ENCODE measurements around the gene TECPR2. TPM values are rescaled to one million over a fixed set of nuclear protein-coding genes. Genes with fewer than 3 reads are reported as not detected.

TECPR2 gene
- total and polyA plus RNA-seq, 2 experiments from 2014 or later: 9.5 to 20.1 TPM

DNA sequence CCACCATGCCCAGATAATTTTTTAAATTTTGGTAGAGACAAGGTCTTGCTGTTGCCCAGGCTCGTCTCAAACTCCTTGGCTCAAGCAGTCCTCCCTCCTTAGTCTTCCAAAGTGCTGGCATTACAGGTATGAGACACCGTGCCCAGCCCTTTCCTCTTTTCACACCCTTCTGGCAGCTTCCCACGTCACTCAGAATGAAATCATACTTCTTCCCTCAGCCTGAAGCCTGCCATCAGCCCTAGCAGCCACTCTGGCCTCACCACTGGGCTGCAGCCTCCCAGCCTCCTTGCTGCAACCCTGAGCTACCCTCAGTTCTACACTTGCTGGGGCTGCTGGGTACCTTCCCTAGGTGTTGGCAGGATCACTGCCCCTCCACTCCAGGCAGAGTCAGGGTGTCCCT is 128.6 kb downstream of the TECPR2 start:
- no peak overlapping the region for H3K4me3 ChIP-seq
- TF ChIP-seq EZH2 (IDR thresholded peaks at IDR 0.05; ENCODE audit: borderline replicate concordance): no peak
- TF ChIP-seq, protein P1, sequence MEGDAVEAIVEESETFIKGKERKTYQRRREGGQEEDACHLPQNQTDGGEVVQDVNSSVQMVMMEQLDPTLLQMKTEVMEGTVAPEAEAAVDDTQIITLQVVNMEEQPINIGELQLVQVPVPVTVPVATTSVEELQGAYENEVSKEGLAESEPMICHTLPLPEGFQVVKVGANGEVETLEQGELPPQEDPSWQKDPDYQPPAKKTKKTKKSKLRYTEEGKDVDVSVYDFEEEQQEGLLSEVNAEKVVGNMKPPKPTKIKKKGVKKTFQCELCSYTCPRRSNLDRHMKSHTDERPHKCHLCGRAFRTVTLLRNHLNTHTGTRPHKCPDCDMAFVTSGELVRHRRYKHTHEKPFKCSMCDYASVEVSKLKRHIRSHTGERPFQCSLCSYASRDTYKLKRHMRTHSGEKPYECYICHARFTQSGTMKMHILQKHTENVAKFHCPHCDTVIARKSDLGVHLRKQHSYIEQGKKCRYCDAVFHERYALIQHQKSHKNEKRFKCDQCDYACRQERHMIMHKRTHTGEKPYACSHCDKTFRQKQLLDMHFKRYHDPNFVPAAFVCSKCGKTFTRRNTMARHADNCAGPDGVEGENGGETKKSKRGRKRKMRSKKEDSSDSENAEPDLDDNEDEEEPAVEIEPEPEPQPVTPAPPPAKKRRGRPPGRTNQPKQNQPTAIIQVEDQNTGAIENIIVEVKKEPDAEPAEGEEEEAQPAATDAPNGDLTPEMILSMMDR (IDR thresholded peaks at IDR 0.05; ENCODE audit: poor library complexity): no peak
- TF ChIP-seq EZH2phosphoT487 (IDR thresholded peaks at IDR 0.05; ENCODE audit: low read depth, severe bottlenecking, unreplicated experiment): no peak
- no peaks in the 10 kb centered on the region for H3K9me2 ChIP-seq (replicated peaks; ENCODE audit: insufficient read depth)
- 98% methylated on average over 3 of the region's 3 CpGs for WGBS (ENCODE audit: low lambda C conversion rate, missing lambda C conversion rate)
- DNase-seq (ENCODE audit: low spot score): no peak
- H3K4me2 ChIP-seq: no peak overlapping the region
- H3K27me3 ChIP-seq: no peaks in the 10 kb centered on the region
- no peaks in the 10 kb centered on the region for H3K36me3 ChIP-seq (replicated peaks; ENCODE audit: insufficient read depth, low read depth)
- no peak overlapping the region for H3K27ac ChIP-seq
- no peaks in the 10 kb centered on the region for H3K79me2 ChIP-seq
- H3K9me3 ChIP-seq (ENCODE audit: low read depth): no peaks in the 10 kb centered on the region
- peaks cover 7% of the 10 kb centered on the region for H3K4me1 ChIP-seq (ENCODE audit: insufficient read depth)
- no peaks in the 10 kb centered on the region for H4K20me1 ChIP-seq (ENCODE audit: insufficient read depth, poor library complexity, severe bottlenecking)
- no peak overlapping the region for H2AFZ ChIP-seq

DNA sequence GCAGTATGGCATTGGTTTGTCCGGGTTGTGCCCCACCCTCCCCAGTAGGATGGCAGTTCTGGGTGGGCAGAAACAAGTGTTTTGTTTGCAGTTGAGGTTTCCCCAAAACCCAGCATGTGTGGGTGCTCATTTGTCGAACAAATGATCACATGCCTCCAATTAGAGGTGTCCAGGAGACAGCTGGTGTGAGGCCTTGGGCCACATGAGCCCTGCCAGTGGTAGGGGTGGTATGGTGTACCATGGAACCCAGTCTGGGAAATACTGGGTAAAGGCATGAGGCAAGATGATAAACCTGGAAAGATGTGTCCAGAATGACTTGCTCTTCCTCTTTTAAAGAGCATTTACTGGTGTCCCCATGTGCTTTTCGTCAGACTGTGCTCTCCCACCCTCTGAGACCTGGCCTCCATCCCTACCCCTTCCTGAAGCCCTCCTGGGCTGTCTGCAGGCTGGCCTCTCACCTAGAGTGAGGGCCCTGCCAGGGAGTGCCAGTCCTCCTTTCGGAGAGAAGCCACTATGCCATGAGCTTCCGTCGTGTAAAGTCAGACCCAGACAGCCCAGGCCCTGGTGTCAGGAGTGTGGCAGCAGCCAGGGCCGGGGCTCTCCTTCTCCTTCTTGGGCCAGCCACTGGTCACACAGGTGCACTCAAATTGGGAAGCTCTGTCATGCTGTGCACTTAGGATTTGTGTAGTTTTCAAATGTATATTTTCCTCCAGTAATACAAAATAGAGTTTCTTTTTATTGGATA is 129.2 kb downstream of the TECPR2 start:
- no peak for TF ChIP-seq EZH2phosphoT487 (IDR thresholded peaks at IDR 0.05; ENCODE audit: low read depth, severe bottlenecking, unreplicated experiment)
- no peak for TF ChIP-seq EZH2 (IDR thresholded peaks at IDR 0.05; ENCODE audit: borderline replicate concordance)
- TF ChIP-seq, protein P1 (IDR thresholded peaks at IDR 0.05; ENCODE audit: poor library complexity): no peak
- Histone ChIP-seq H2AFZ (no peak overlapping the region), H3K4me1 (ENCODE audit: insufficient read depth) (peaks cover under 1% of the 10 kb centered on the region), H3K27ac (no peak overlapping the region), H4K20me1 (ENCODE audit: insufficient read depth, poor library complexity, severe bottlenecking) (no peaks in the 10 kb centered on the region), H3K9me2 (replicated peaks; ENCODE audit: insufficient read depth) (no peaks in the 10 kb centered on the region), H3K4me3 (no peak overlapping the region), H3K9me3 (ENCODE audit: low read depth) (no peaks in the 10 kb centered on the region), H3K4me2 (no peak overlapping the region), H3K27me3 (no peaks in the 10 kb centered on the region), H3K79me2 (no peaks in the 10 kb centered on the region), H3K36me3 (replicated peaks; ENCODE audit: insufficient read depth, low read depth) (no peaks in the 10 kb centered on the region)
- no peak for DNase-seq (ENCODE audit: low spot score)
- 98% methylated on average over 7 of the region's 7 CpGs for WGBS (ENCODE audit: low lambda C conversion rate, missing lambda C conversion rate)

DNA sequence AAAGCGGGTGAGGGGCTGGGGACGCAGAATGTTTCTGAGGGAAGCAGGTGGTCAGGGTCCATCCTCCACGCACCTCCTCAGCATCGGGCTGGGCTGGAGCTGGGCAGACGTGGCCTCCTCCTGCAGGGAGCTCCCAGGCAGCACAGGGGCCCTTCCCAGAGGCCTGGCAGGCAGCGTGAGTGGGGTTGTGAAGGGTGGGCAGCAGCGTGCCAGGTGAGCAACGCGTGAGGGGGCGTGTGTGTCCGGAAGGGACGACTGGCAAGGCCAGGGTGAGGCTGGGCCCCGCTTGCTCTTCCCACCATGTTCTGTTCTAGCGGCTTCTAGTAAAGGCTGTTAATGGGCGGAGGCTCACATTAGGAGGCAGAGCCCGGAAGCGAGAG is 129.8 kb downstream of the TECPR2 start:
- Histone ChIP-seq H3K79me2 (no peaks in the 10 kb centered on the region), H3K9me3 (ENCODE audit: low read depth) (no peaks in the 10 kb centered on the region), H3K36me3 (replicated peaks; ENCODE audit: insufficient read depth, low read depth) (no peaks in the 10 kb centered on the region), H3K4me2 (no peak overlapping the region), H3K4me1 (ENCODE audit: insufficient read depth) (no peaks in the 10 kb centered on the region), H3K9me2 (replicated peaks; ENCODE audit: insufficient read depth) (no peaks in the 10 kb centered on the region), H3K27me3 (no peaks in the 10 kb centered on the region), H4K20me1 (ENCODE audit: insufficient read depth, poor library complexity, severe bottlenecking) (no peaks in the 10 kb centered on the region), H3K4me3 (no peak overlapping the region), H2AFZ (no peak overlapping the region), H3K27ac (no peak overlapping the region)
- no peak for DNase-seq (ENCODE audit: low spot score)
- TF ChIP-seq EZH2phosphoT487 (IDR thresholded peaks at IDR 0.05; ENCODE audit: low read depth, severe bottlenecking, unreplicated experiment) (no peak), EZH2 (IDR thresholded peaks at IDR 0.05; ENCODE audit: borderline replicate concordance) (no peak)
- TF ChIP-seq, protein P1 (IDR thresholded peaks at IDR 0.05; ENCODE audit: poor library complexity): no peak
- 94% methylated on average over 17 of the region's 17 CpGs for WGBS (ENCODE audit: low lambda C conversion rate, missing lambda C conversion rate)
